HG03354 (cell line): Measurements from ENCODE around the gene CUTA.

Source experiments
- ATAC-seq: cut with Tn5 transposase; IDR thresholded peaks from one replicate; pipeline ENCODE4 v1.9.1; 2021; ENCODE audit warnings: mild to moderate bottlenecking; ENCODE audit not compliant: unreplicated experiment, poor library complexity, severe bottlenecking

The CUTA gene

GRCh38 chr6:33417903-33418689 is at the start of gene CUTA:
CUTA (minus strand) TSS chr6:33418107; CDS start chr6:33418000, 107 bp downstream.
- peak; percentile 85 for ATAC-seq

- ATAC-seq = no peak
Measured at GRCh38 chr6:33467091-33467490, 49.2 kb upstream of the CUTA start.

- no peak for ATAC-seq
Measured at GRCh38 chr6:33466075-33466735, 48.3 kb upstream of the CUTA start.

- ATAC-seq = no peak
Measured at GRCh38 chr6:33459226-33459625, 41.3 kb upstream of the CUTA start.

- ATAC-seq = no peak
Measured at GRCh38 chr6:33458676-33459075, 40.8 kb upstream of the CUTA start.

- no peak for ATAC-seq
Measured at GRCh38 chr6:33456156-33456555, 38.2 kb upstream of the CUTA start.

- no peak for ATAC-seq
Measured at GRCh38 chr6:33455051-33455450, 37.1 kb upstream of the CUTA start.

- ATAC-seq = peak; percentile 98
Measured at GRCh38 chr6:33454009-33454946, 36.4 kb upstream of the CUTA start, which contains the start of gene ZBTB9. ZBTB9 (plus strand) TSS chr6:33454576; CDS start chr6:33455101, 525 bp downstream.

- ATAC-seq = no peak
Measured at GRCh38 chr6:33453393-33454008, 35.6 kb upstream of the CUTA start.

- ATAC-seq = no peak
Measured at GRCh38 chr6:33452496-33452895, 34.6 kb upstream of the CUTA start.

GRCh38 chr6:33451606-33452005 is 33.7 kb upstream of the CUTA start:
- no peak for ATAC-seq

GRCh38 chr6:33450434-33450833 is 32.5 kb upstream of the CUTA start:
- no peak for ATAC-seq

GRCh38 chr6:33446356-33446755 is 28.4 kb upstream of the CUTA start:
- no peak for ATAC-seq

- no peak for ATAC-seq
Measured at GRCh38 chr6:33445119-33445603, 27.3 kb upstream of the CUTA start.

- no peak for ATAC-seq
Measured at GRCh38 chr6:33443619-33444504, 26.0 kb upstream of the CUTA start.

GRCh38 chr6:33443025-33443424 is 25.1 kb upstream of the CUTA start:
- no peak for ATAC-seq

- ATAC-seq = no peak
Measured at GRCh38 chr6:33442283-33442682, 24.4 kb upstream of the CUTA start.

- ATAC-seq = no peak
Measured at GRCh38 chr6:33441457-33441856, 23.6 kb upstream of the CUTA start.
